Esophagus muscularis mucosa (tissue), 4 donors: ENCODE measurements around the gene TMEM131. TPM values are rescaled to one million over a fixed set of nuclear protein-coding genes. Genes with fewer than 3 reads are reported as not detected.

Source experiments
- DNase-seq: peaks from one replicate; pipeline ENCODE4 v3.0.0-alpha.2; 2017; ENCODE audit errors: extremely low spot score
- H3K27ac ChIP-seq, 4 donors: fragments of 200-600 bp; sonication (generic); replicated peaks in 1 of 4; 1 replicate in 3 of 4; 2 replicates in 1 of 4; pipeline ENCODE4 v1.5.1; 2016 to 2019; ENCODE audit warnings: mild to moderate bottlenecking in 1 of 4
- H3K27me3 ChIP-seq, 4 donors: fragments of 200-600 bp; sonication (generic); one replicate each; pipeline versions ENCODE4 v1.5.1 to v1.6.0; 2016 to 2019
- H3K36me3 ChIP-seq, 4 donors: fragments of 200-600 bp; sonication (generic); one replicate each; pipeline ENCODE4 v1.5.1; 2016 to 2019
- H3K4me1 ChIP-seq, 4 donors: fragments of 200-600 bp; sonication (generic); one replicate each; pipeline ENCODE4 v1.5.1; 2016 to 2019
- H3K4me3 ChIP-seq, 4 donors: fragments of 200-600 bp; sonication (generic); 1 replicate in 2 of 4; 2 replicates in 2 of 4; pipeline ENCODE4 v1.5.1; 2016 to 2019; ENCODE audit warnings: mild to moderate bottlenecking in 4 of 4, moderate library complexity in 1 of 4
- H3K9me3 ChIP-seq, 4 donors: fragments of 200-600 bp; sonication (generic); 1 replicate in 3 of 4; 2 replicates in 1 of 4; pipeline ENCODE4 v1.5.1; 2016 to 2019
- CTCF ChIP-seq, 3 experiments: fragments of 200-600 bp in 2 of 3; fragments of 450-650 bp in 1 of 3; sonication (generic) in 2 of 3; IDR thresholded peaks; one replicate each; pipeline ENCODE4 v1.5.1; 2017 to 2019; ENCODE audit warnings: antibody characterized with exemption in 3 of 3, mild to moderate bottlenecking in 2 of 3, moderate library complexity in 1 of 3
- EP300 ChIP-seq: sonication (generic); formaldehyde crosslinking; IDR thresholded peaks from one replicate; pipeline ENCODE4 v1.6.1; 2017; ENCODE audit warnings: antibody characterized with exemption
- POLR2A ChIP-seq: fragments of 450-650 bp; IDR thresholded peaks from one replicate; pipeline ENCODE4 v1.6.1; 2017; ENCODE audit warnings: antibody characterized with exemption, moderate library complexity, mild to moderate bottlenecking, low read depth
- POLR2AphosphoS5 ChIP-seq, 2 donors: sonication (generic); formaldehyde crosslinking; IDR thresholded peaks; one replicate each; pipeline ENCODE4 v1.6.1; 2017; ENCODE audit warnings: antibody characterized with exemption in 2 of 2
- WGBS: methylation state at CpG from one replicate; pipeline ENCODE4 v1.1.5; 2018; 5-methylcytosine and 5-hydroxymethylcytosine counted together
- intact Hi-C: fragments of 100-400 bp; cut with DNase I; formaldehyde crosslinking; loops from one replicate; pipeline ENCODE4 v1.15.1; 2023
- total RNA-seq, 4 donors: library from RNA; depleted of rRNA; stranded (reverse); fragments of >200 nt; gene quantifications; one replicate each; pipeline versions ENCODE4 v1.1.0 to v1.2.1, GENCODE V29; 2016

Gene TMEM131
- total RNA-seq, 4 donors from 2014 or later, result 23.9 to 34.1 (median 26.5) TPM

GRCh38 chr2:97726261-97727064, 269.3 kb downstream of the TMEM131 start:
- Histone ChIP-seq H3K36me3 (no peaks in the 10 kb centered on the region), H3K9me3 (peaks cover 0 to 10% (median 8%) of the 10 kb centered on the region in 4 donors), H3K27ac (no peak overlapping the region), H3K4me1 (peaks cover 0 to 17% (median 10%) of the 10 kb centered on the region in 4 donors), H3K27me3 (peaks cover 0 to 19% (median 3%) of the 10 kb centered on the region in 4 donors), H3K4me3 (no peak overlapping the region)
- intact Hi-C loops, result no loop called here
- TF ChIP-seq POLR2A (no peak), CTCF (IDR thresholded peaks at IDR 0.05) (no peak), POLR2AphosphoS5 (IDR thresholded peaks at IDR 0.05) (no peak), EP300 (no peak)
- WGBS, result 74% methylated on average over 4 of the region's 4 CpGs
- no peak for DNase-seq

GRCh38 chr2:97724946-97725688, 270.6 kb downstream of the TMEM131 start:
- no peak for TF ChIP-seq EP300
- TF ChIP-seq CTCF (IDR thresholded peaks at IDR 0.05), result no peak
- TF ChIP-seq POLR2A, result no peak
- no peak for TF ChIP-seq POLR2AphosphoS5 (IDR thresholded peaks at IDR 0.05)
- intact Hi-C loops, result no loop called here
- Histone ChIP-seq H3K27me3 (peaks cover 0 to 19% (median 3%) of the 10 kb centered on the region in 4 donors), H3K36me3 (no peaks in the 10 kb centered on the region), H3K27ac (peak overlapping the region in 1 of 4 donors; percentile 23), H3K4me3 (no peak overlapping the region), H3K4me1 (peaks cover 0 to 17% (median 10%) of the 10 kb centered on the region in 4 donors), H3K9me3 (peaks cover 0 to 6% (median 4%) of the 10 kb centered on the region in 4 donors)
- 93% methylated on average over 20 of the region's 31 CpGs for WGBS
- no peak for DNase-seq

- Histone ChIP-seq H3K4me1 (peaks cover 0 to 17% (median 10%) of the 10 kb centered on the region in 4 donors), H3K27me3 (peaks cover 0 to 19% (median 3%) of the 10 kb centered on the region in 4 donors), H3K4me3 (no peak overlapping the region), H3K36me3 (no peaks in the 10 kb centered on the region), H3K27ac (no peak overlapping the region), H3K9me3 (no peaks in the 10 kb centered on the region)
- DNase-seq, result no peak
- TF ChIP-seq POLR2A, result no peak
- TF ChIP-seq CTCF (IDR thresholded peaks at IDR 0.05), result no peak
- no peak for TF ChIP-seq POLR2AphosphoS5 (IDR thresholded peaks at IDR 0.05)
- no peak for TF ChIP-seq EP300
- 83% methylated on average over 17 of the region's 17 CpGs for WGBS
- intact Hi-C loops, result no loop called here
Observed at GRCh38 chr2:97724501-97724900, 271.2 kb downstream of the TMEM131 start.

GRCh38 chr2:97724073-97724410, 271.7 kb downstream of the TMEM131 start:
- WGBS, result 77% methylated on average over 17 of the region's 41 CpGs
- H3K9me3 ChIP-seq, result no peaks in the 10 kb centered on the region
- H3K27ac ChIP-seq, result no peak overlapping the region
- no peaks in the 10 kb centered on the region for H3K36me3 ChIP-seq
- peaks cover 0 to 19% (median 3%) of the 10 kb centered on the region in 4 donors for H3K27me3 ChIP-seq
- TF ChIP-seq POLR2A, result no peak
- TF ChIP-seq CTCF (IDR thresholded peaks at IDR 0.05), result no peak
- no peak for TF ChIP-seq POLR2AphosphoS5 (IDR thresholded peaks at IDR 0.05)
- no peak for TF ChIP-seq EP300
- intact Hi-C loops, result no loop called here
- no peak overlapping the region for H3K4me3 ChIP-seq
- peaks cover 0 to 17% (median 10%) of the 10 kb centered on the region in 4 donors for H3K4me1 ChIP-seq
- no peak for DNase-seq
